Neural cell (in vitro differentiated cells): ENCODE data around the gene CELSR1. TPM values are rescaled to one million over a fixed set of nuclear protein-coding genes. Genes with fewer than 3 reads are reported as not detected.
A peak's percentile ranks its signal among the peaks of the same experiment; 100 is the strongest.

Experiments used
- H2AFZ ChIP-seq: fragments of 200-600, 300-800 bp; sonication (generic), shearing (Covaris generic); 2 replicates; pipeline ENCODE4 v1.6.0; 2014; ENCODE audit warnings: low read depth, mild to moderate bottlenecking, antibody characterized with exemption, low read length, moderate library complexity
- H3F3A ChIP-seq: fragments of 200-600 bp; shearing (Covaris generic); 2 replicates; pipeline ENCODE4 v1.6.1; 2016; ENCODE audit warnings: mild to moderate bottlenecking, moderate library complexity, mixed read lengths, antibody characterized with exemption, low read length; ENCODE audit not compliant: insufficient read depth, poor library complexity, severe bottlenecking
- H3K27ac ChIP-seq: fragments of 200-600, 300-800 bp; sonication (generic), shearing (Covaris generic); 2 replicates; pipeline ENCODE4 v1.5.1; 2014; ENCODE audit warnings: mild to moderate bottlenecking, low read length, moderate library complexity
- H3K27me3 ChIP-seq: fragments of 300-800, 200-600 bp; sonication (generic), shearing (Covaris generic); 2 replicates; pipeline ENCODE4 v1.6.0; 2014; ENCODE audit warnings: mild to moderate bottlenecking, low read depth, low read length, moderate library complexity; ENCODE audit not compliant: insufficient read depth
- H3K36me3 ChIP-seq: fragments of 300-800, 200-600 bp; sonication (generic), shearing (Covaris generic); 2 replicates; pipeline ENCODE4 v1.5.1; 2014; ENCODE audit warnings: mild to moderate bottlenecking, antibody characterized with exemption, low read length, moderate library complexity; ENCODE audit not compliant: insufficient read depth
- H3K4me2 ChIP-seq: fragments of 300-800, 200-600 bp; sonication (generic), shearing (Covaris generic); 2 replicates; pipeline ENCODE4 v1.6.0; 2014; ENCODE audit warnings: mild to moderate bottlenecking, low read length
- H3K4me3 ChIP-seq: fragments of 300-800, 200-600 bp; sonication (generic), shearing (Covaris generic); 2 replicates; pipeline ENCODE4 v1.5.1; 2014; ENCODE audit warnings: mild to moderate bottlenecking, low read length, moderate library complexity
- H3K79me2 ChIP-seq: fragments of 200-600 bp; shearing (Covaris generic); replicated peaks from 2 replicates; pipeline ENCODE4 v1.6.0; 2014; ENCODE audit warnings: mild to moderate bottlenecking, low read length, moderate library complexity; ENCODE audit not compliant: insufficient read depth
- H3K9ac ChIP-seq: fragments of 300-800, 200-600 bp; sonication (generic), shearing (Covaris generic); 2 replicates; pipeline ENCODE4 v1.6.1; 2016; ENCODE audit warnings: mild to moderate bottlenecking, low read length, mixed read lengths
- H3K9me2 ChIP-seq: fragments of 200-600 bp; shearing (Covaris generic); 2 replicates; pipeline ENCODE4 v1.6.1; 2016; ENCODE audit warnings: mild to moderate bottlenecking, low read length, mixed read lengths; ENCODE audit not compliant: insufficient read depth
- H3K9me3 ChIP-seq: fragments of 200-600, 300-800 bp; sonication (generic), shearing (Covaris generic); 2 replicates; pipeline ENCODE4 v1.6.1; 2016; ENCODE audit warnings: mild to moderate bottlenecking, mixed run types, low read length, moderate library complexity, mixed read lengths
- H4K20me1 ChIP-seq: fragments of 200-600 bp; shearing (Covaris generic); 2 replicates; pipeline ENCODE4 v1.6.1; 2016; ENCODE audit warnings: mild to moderate bottlenecking, mixed run types; ENCODE audit not compliant: insufficient read depth
- CTCF ChIP-seq: fragments of 450-650 bp; IDR thresholded peaks from 2 replicates; pipeline ENCODE4 v1.5.1; 2014; ENCODE audit warnings: antibody characterized with exemption, mild to moderate bottlenecking, moderate library complexity; ENCODE audit not compliant: poor library complexity, severe bottlenecking
- EP300 ChIP-seq: fragments of 450-650 bp; conservative IDR thresholded peaks from 2 replicates; pipeline ENCODE4 v1.6.1; 2014; ENCODE audit warnings: antibody characterized with exemption, mild to moderate bottlenecking, moderate library complexity; ENCODE audit not compliant: poor library complexity, severe bottlenecking
- EZH2 ChIP-seq: fragments of 200-600, 300-800 bp; shearing (Covaris generic), sonication (generic); IDR thresholded peaks from 2 replicates; pipeline ENCODE4 v1.6.1; 2014; ENCODE audit warnings: antibody characterized with exemption, low read length, borderline replicate concordance, mild to moderate bottlenecking; ENCODE audit not compliant: insufficient read depth, poor library complexity, severe bottlenecking
- MXI1 ChIP-seq: fragments of 450-650 bp; conservative IDR thresholded peaks from 2 replicates; pipeline ENCODE4 v1.6.1; 2014; ENCODE audit warnings: antibody characterized with exemption, mild to moderate bottlenecking; ENCODE audit not compliant: poor library complexity, severe bottlenecking
- POLR2AphosphoS5 ChIP-seq: IDR thresholded peaks from 2 replicates; pipeline ENCODE4 v1.6.1; 2012
- RAD21 ChIP-seq: fragments of 450-650 bp; conservative IDR thresholded peaks from 2 replicates; pipeline ENCODE4 v1.6.1; 2014; ENCODE audit warnings: antibody characterized with exemption, mild to moderate bottlenecking, moderate library complexity
- REST ChIP-seq: IDR thresholded peaks from 2 replicates; pipeline ENCODE4 v1.6.1; 2012; ENCODE audit warnings: borderline replicate concordance
- SMC3 ChIP-seq: fragments of 450-650 bp; conservative IDR thresholded peaks from 2 replicates; pipeline ENCODE4 v1.6.1; 2014; ENCODE audit warnings: antibody characterized with exemption, mild to moderate bottlenecking, moderate library complexity; ENCODE audit not compliant: poor library complexity
- TAF1 ChIP-seq: IDR thresholded peaks from 2 replicates; pipeline ENCODE4 v1.6.1; 2012; ENCODE audit warnings: low read depth
- polyA minus RNA-seq: library from RNA; depleted of rRNA, polyadenylated mRNA; stranded (reverse); fragments of >200 nt; gene quantifications from 2 replicates; pipeline ENCODE4 v1.2.3, GENCODE V29; 2014
- polyA plus RNA-seq: library from polyadenylated mRNA; depleted of rRNA; stranded (reverse); fragments of >200 nt; gene quantifications from 2 replicates; pipeline ENCODE4 v1.2.3, GENCODE V29; 2014

Gene CELSR1, protein sequence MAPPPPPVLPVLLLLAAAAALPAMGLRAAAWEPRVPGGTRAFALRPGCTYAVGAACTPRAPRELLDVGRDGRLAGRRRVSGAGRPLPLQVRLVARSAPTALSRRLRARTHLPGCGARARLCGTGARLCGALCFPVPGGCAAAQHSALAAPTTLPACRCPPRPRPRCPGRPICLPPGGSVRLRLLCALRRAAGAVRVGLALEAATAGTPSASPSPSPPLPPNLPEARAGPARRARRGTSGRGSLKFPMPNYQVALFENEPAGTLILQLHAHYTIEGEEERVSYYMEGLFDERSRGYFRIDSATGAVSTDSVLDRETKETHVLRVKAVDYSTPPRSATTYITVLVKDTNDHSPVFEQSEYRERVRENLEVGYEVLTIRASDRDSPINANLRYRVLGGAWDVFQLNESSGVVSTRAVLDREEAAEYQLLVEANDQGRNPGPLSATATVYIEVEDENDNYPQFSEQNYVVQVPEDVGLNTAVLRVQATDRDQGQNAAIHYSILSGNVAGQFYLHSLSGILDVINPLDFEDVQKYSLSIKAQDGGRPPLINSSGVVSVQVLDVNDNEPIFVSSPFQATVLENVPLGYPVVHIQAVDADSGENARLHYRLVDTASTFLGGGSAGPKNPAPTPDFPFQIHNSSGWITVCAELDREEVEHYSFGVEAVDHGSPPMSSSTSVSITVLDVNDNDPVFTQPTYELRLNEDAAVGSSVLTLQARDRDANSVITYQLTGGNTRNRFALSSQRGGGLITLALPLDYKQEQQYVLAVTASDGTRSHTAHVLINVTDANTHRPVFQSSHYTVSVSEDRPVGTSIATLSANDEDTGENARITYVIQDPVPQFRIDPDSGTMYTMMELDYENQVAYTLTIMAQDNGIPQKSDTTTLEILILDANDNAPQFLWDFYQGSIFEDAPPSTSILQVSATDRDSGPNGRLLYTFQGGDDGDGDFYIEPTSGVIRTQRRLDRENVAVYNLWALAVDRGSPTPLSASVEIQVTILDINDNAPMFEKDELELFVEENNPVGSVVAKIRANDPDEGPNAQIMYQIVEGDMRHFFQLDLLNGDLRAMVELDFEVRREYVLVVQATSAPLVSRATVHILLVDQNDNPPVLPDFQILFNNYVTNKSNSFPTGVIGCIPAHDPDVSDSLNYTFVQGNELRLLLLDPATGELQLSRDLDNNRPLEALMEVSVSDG (N-terminal part only)
- polyA plus RNA-seq: 0.04 and 0.14 TPM in 2 replicates
- polyA minus RNA-seq: 0.46 and 0.49 TPM in 2 replicates

DNA sequence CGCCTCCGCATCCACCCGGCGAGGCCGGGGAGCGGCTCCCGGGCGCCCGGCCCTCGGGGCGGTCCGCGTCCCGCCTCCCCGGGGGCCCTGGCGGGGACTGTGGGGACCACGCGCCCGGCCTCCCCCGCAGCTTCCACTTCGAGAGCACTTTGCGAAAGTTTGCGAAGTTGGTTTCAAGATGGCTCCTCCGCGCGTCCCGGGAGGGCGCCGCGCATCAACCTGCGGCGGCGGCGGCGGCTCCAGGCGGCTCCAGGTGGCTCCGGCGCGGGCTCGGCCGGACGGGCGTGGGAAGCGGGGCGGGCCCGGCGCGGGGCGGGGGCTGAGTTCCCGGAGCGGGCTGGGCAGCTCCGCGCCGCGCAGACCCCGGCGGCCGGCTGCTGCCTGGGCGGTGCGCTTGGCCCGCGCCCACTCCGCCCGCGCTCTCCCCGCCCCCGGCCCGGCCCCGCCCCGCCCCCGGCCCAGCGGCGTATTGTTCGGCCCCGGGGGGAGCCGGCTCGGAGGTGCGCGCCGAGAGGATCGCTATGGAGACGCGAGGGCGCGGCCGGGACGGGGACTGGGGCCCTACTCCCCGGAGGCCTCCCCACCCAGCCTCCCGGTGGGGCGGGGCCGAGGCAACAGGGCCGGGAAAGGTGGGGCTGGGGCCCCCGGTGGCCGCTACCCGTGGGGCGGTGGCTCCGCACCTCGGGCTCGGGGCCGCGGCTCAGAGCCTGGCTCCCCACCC lies at the start of gene CELSR1:
TSS of gene CELSR1 (minus strand) at position 396 of the 721 bp plus-strand sequence. CDS start 450 bp downstream, outside the sequence.
- no peak within 1 kb of the TSS for H3K27ac ChIP-seq
- no peaks in the 10 kb centered on the region for H3K36me3 ChIP-seq
- H3K9me3 ChIP-seq: peaks cover 9% of the 10 kb centered on the region
- H3K4me3 ChIP-seq: peak within 1 kb of the TSS; percentile 55
- H2AFZ ChIP-seq: no peak within 1 kb of the TSS
- H3K9ac ChIP-seq: no peak within 1 kb of the TSS
- no peaks in the 10 kb centered on the region for H3F3A ChIP-seq
- no peak within 1 kb of the TSS for H3K4me2 ChIP-seq
- peaks cover 26% of the 10 kb centered on the region for H3K27me3 ChIP-seq
- TF ChIP-seq RAD21 (no peak), TAF1 (no peak), POLR2AphosphoS5 (no peak), CTCF (no peak), SMC3 (no peak), REST (no peak), EP300 (no peak), MXI1 (no peak), EZH2 (no peak)
- H3K9me2 ChIP-seq: no peaks in the 10 kb centered on the region
- no peaks in the 10 kb centered on the region for H4K20me1 ChIP-seq
- no peaks in the 10 kb centered on the region for H3K79me2 ChIP-seq
